Gastroesophageal sphincter (tissue), 3 donors: ENCODE results near the gene TMEM185A.

Source experiments
- EP300 ChIP-seq: sonication (generic); formaldehyde crosslinking; IDR thresholded peaks from one replicate; pipeline ENCODE4 v1.6.1; 2017; ENCODE audit warnings: antibody characterized with exemption, mild to moderate bottlenecking
- POLR2A ChIP-seq, 2 donors: fragments of 450-650 bp; IDR thresholded peaks; one replicate each; pipeline ENCODE4 v1.6.1; 2017; ENCODE audit warnings: antibody characterized with exemption in 2 of 2, mild to moderate bottlenecking in 2 of 2, moderate library complexity in 1 of 2
- POLR2AphosphoS5 ChIP-seq: sonication (generic); formaldehyde crosslinking; IDR thresholded peaks from one replicate; pipeline ENCODE4 v1.6.1; 2017; ENCODE audit warnings: antibody characterized with exemption
- TF ChIP-seq, protein P1 (sequence below), 4 experiments: fragments of 200-600 bp in 2 of 4; fragments of 450-650 bp in 2 of 4; sonication (generic) in 1 of 4; IDR thresholded peaks; one replicate each; pipeline ENCODE4 v1.5.1; 2017 to 2019; ENCODE audit warnings: antibody characterized with exemption in 4 of 4, mild to moderate bottlenecking in 2 of 4, moderate library complexity in 2 of 4

DNA sequence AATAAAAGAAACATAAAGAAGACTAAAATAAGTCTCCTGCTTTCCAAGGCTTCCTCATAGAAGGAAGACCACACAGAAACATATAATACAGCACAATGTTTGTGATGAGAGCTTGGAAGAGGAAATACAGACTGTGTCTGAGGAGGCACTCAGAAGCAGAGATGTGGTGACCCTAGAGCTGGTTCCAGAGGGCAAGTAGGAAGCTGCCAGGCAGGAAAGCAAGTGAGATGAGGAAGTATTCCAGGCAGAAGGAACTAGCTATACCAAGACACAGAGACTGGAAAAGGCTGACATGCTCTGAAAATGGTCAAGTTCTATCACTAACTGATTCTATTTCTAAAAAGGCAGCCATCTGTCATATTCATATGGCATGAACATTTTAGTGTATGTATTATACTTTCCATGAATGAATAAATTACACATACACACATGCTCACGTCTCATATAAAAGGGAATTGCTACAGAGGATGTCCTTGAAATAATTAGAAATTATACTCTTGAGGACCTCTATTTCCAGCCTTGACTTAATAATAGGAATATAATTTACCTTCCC lies 19.9 kb downstream of the TMEM185A start:
- TF ChIP-seq, protein P1, sequence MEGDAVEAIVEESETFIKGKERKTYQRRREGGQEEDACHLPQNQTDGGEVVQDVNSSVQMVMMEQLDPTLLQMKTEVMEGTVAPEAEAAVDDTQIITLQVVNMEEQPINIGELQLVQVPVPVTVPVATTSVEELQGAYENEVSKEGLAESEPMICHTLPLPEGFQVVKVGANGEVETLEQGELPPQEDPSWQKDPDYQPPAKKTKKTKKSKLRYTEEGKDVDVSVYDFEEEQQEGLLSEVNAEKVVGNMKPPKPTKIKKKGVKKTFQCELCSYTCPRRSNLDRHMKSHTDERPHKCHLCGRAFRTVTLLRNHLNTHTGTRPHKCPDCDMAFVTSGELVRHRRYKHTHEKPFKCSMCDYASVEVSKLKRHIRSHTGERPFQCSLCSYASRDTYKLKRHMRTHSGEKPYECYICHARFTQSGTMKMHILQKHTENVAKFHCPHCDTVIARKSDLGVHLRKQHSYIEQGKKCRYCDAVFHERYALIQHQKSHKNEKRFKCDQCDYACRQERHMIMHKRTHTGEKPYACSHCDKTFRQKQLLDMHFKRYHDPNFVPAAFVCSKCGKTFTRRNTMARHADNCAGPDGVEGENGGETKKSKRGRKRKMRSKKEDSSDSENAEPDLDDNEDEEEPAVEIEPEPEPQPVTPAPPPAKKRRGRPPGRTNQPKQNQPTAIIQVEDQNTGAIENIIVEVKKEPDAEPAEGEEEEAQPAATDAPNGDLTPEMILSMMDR (IDR thresholded peaks at IDR 0.05), result no peak
- TF ChIP-seq POLR2A (IDR thresholded peaks at IDR 0.05), result no peak
- TF ChIP-seq POLR2AphosphoS5, result no peak
- no peak for TF ChIP-seq EP300
